Rectal smooth muscle tissue (tissue), 1 donor: ENCODE data around the gene PDE6C.

Source experiments
- H3K27ac ChIP-seq: one replicate; pipeline ENCODE4 v1.7.0; 2013; ENCODE audit warnings: low read depth, low read length, inconsistent platforms
- H3K27me3 ChIP-seq: one replicate; pipeline ENCODE4 v1.7.0; 2013; ENCODE audit warnings: low read length; ENCODE audit not compliant: control insufficient read depth, insufficient read depth
- H3K36me3 ChIP-seq: one replicate; pipeline ENCODE4 v1.7.0; 2013; ENCODE audit warnings: low read length; ENCODE audit not compliant: control insufficient read depth, insufficient read depth
- H3K4me1 ChIP-seq: one replicate; pipeline ENCODE4 v1.7.0; 2013; ENCODE audit warnings: low read length; ENCODE audit not compliant: control insufficient read depth, insufficient read depth
- H3K4me3 ChIP-seq: one replicate; pipeline ENCODE4 v1.7.0; 2013; ENCODE audit warnings: low read length
- H3K9ac ChIP-seq: one replicate; pipeline ENCODE4 v1.7.0; 2013; ENCODE audit warnings: low read length

The PDE6C gene

DNA sequence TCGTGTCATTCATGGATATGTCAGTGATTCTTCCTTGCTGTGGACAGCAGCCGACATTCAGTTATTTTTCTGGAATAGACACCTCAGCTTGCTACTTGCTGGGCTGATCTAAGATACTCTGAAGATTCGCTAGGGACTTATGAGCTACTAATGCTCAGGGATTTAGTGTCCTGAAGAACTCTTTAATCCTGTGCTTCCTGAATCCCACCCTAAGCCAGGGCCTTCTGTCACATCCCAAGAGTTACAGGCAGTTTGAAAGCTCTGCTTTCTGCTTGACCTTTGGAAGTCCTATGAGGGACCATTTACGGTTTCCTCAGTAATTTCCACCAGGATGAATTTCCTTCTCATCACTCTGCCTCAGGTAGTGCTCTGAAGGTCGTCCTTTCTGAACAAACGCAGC is at the start of gene PDE6C:
PDE6C (plus strand) TSS at position 227 of the 400 bp plus-strand sequence. CDS start 189 bp downstream, outside the sequence.
- Histone ChIP-seq H3K36me3 (no peaks in the 10 kb centered on the region), H3K4me3 (no peak within 1 kb of the TSS), H3K27ac (no peak within 1 kb of the TSS), H3K4me1 (no peaks in the 10 kb centered on the region), H3K27me3 (no peaks in the 10 kb centered on the region), H3K9ac (no peak within 1 kb of the TSS)

DNA sequence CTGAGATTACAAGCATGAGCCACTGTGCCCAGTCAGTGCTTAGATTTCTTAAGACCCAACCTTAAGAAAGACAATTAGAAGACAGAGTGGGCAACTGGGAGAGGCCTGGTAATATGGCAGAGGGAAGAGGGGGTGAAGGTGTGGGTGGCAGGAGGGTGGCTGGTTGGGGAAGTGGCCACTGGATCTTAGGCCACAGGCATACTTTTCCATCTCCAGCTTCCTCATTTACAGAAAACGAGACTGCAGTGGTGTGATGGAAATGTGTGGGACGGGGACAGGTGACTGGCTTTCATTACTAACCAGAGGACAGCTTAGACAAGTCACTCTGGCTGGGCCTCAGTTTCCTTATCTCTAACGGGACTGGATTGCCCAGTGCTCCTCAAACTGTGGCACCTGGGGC is 46.9 kb upstream of the PDE6C start:
- Histone ChIP-seq H3K27ac (no peak overlapping the region), H3K4me3 (no peak overlapping the region), H3K4me1 (no peaks in the 10 kb centered on the region), H3K36me3 (no peaks in the 10 kb centered on the region), H3K9ac (no peak overlapping the region), H3K27me3 (peaks cover 2% of the 10 kb centered on the region)

DNA sequence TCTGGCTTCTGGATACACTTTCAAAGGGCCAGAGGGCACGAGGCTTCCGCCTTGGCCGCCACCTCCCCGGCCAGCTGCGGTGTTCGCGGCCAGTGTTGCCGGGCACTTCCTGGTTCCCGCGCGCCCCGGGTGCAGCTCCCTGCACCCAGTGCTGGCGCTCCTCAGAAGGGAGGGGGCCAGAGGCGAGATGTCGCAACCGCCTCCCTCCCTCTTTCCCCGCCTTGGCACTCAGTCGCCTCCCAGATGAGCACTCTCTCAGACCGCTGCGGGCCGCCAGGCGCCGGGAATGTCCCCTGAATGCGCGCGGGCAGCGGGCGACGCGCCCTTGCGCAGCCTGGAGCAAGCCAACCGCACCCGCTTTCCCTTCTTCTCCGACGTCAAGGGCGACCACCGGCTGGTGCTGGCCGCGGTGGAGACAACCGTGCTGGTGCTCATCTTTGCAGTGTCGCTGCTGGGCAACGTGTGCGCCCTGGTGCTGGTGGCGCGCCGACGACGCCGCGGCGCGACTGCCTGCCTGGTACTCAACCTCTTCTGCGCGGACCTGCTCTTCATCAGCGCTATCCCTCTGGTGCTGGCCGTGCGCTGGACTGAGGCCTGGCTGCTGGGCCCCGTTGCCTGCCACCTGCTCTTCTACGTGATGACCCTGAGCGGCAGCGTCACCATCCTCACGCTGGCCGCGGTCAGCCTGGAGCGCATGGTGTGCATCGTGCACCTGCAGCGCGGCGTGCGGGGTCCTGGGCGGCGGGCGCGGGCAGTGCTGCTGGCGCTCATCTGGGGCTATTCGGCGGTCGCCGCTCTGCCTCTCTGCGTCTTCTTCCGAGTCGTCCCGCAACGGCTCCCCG is 45.7 kb upstream of the PDE6C start, which contains the start of gene FFAR4:
FFAR4 (plus strand) TSS at position 231 of the 842 bp plus-strand sequence; CDS start at position 287, 56 bp downstream.
- H3K36me3 ChIP-seq, result no peaks in the 10 kb centered on the region
- H3K27ac ChIP-seq, result no peak within 1 kb of the TSS
- H3K27me3 ChIP-seq, result peaks cover 2% of the 10 kb centered on the region
- H3K4me3 ChIP-seq, result peak within 1 kb of the TSS; percentile 38
- no peak within 1 kb of the TSS for H3K9ac ChIP-seq
- H3K4me1 ChIP-seq, result no peaks in the 10 kb centered on the region

DNA sequence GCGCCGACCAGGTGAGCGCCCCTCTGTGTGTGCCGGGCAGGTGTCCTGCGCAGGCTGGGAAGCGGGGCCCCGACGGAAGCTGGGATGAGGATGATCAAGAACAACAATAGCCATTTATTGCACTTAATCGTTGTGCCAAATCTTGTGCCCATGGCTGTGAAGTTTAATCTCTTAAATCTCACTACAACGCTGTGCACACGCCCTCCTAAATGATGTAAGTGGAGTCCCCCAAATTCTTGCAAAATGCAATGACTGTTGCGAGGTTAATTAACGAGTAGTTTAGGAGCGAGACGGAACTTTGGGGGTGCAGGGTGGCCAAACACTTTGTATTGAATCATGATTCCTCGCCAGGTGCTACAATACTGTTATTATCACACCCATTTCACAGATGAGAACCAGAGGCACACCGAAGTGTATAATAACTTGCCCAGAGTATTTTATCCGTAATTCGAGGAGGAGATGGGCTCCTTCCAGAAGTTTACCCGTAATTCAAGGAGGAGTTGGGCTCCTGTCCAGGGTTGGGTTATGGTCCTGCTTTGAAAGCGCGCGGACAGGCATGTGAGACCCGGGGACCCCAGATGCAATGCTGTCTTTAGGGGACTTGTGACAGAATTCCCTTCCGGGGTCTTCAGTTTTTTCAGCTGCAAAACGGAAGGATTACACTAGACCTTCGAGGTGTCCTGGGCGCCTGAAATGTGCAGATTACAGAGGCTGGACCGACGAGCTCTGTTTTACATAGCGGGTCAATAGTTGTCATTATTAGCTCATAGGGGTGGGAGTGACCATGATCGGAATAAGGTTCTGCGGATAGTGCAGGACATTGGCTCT is 44.8 kb upstream of the PDE6C start:
- no peak overlapping the region for H3K9ac ChIP-seq
- no peaks in the 10 kb centered on the region for H3K4me1 ChIP-seq
- peaks cover 2% of the 10 kb centered on the region for H3K27me3 ChIP-seq
- peak overlapping the region; percentile 38 for H3K4me3 ChIP-seq
- H3K27ac ChIP-seq, result no peak overlapping the region
- H3K36me3 ChIP-seq, result no peaks in the 10 kb centered on the region

DNA sequence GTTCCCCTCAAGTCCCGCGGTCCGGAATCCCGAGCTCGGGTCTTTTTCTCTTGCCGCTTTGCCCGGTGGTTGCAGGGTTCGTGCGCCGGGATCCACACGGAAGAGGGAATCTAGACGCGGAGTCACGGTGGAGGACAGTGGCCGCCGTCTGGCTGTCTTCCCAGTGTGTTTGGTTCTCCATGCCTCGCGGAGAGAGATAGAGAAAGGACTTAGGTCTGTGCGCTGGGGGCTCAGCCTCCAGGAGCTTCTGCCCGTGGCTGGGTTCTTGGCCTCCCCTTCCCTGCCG is 44.3 kb upstream of the PDE6C start:
- Histone ChIP-seq H3K27me3 (peaks cover 2% of the 10 kb centered on the region), H3K27ac (no peak overlapping the region), H3K4me1 (no peaks in the 10 kb centered on the region), H3K4me3 (peak overlapping the region; percentile 28), H3K36me3 (no peaks in the 10 kb centered on the region), H3K9ac (no peak overlapping the region)

DNA sequence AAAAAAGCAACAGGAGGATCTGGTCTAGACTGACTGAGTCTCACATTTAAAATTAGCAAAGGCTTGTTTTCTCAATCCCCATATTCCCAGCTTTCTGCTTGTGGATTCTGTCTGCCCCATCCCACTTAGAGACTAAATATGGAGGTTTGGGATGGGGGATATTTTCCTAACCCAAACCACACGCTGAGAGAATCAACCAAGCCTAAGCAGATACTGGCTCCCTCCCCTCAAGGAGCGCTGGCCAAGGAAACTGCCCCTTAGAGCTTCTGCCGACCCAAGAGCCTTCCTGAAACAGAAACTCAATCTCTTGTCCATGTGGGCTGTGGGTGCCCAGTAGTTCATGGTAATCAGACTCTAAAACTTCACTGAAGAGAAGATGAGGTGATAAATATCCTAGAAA is 42.0 kb upstream of the PDE6C start:
- H3K4me3 ChIP-seq, result no peak overlapping the region
- no peaks in the 10 kb centered on the region for H3K36me3 ChIP-seq
- no peak overlapping the region for H3K27ac ChIP-seq
- H3K27me3 ChIP-seq, result peaks cover 2% of the 10 kb centered on the region
- no peak overlapping the region for H3K9ac ChIP-seq
- H3K4me1 ChIP-seq, result no peaks in the 10 kb centered on the region

DNA sequence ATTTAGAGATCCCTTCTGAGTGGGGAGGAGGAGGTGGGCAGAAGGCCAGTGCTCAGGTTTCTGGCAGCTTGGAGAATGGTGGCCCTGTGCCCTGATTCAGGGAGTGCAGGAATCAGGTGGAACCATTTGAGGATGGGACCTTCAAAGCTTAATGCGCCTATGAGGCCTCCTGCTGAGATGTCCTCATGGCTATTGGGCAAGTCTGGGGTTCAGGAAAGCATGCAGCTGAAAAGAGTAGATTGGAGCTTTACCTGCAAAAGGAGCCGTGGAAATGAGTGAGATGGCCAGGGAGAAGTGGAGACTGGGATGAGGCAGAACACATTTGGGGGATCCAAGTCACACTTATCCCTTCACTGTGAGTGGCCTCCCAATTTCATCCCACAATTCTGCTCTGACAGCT is 39.7 kb upstream of the PDE6C start:
- Histone ChIP-seq H3K9ac (no peak overlapping the region), H3K4me1 (no peaks in the 10 kb centered on the region), H3K27ac (no peak overlapping the region), H3K36me3 (no peaks in the 10 kb centered on the region), H3K27me3 (no peaks in the 10 kb centered on the region), H3K4me3 (no peak overlapping the region)

DNA sequence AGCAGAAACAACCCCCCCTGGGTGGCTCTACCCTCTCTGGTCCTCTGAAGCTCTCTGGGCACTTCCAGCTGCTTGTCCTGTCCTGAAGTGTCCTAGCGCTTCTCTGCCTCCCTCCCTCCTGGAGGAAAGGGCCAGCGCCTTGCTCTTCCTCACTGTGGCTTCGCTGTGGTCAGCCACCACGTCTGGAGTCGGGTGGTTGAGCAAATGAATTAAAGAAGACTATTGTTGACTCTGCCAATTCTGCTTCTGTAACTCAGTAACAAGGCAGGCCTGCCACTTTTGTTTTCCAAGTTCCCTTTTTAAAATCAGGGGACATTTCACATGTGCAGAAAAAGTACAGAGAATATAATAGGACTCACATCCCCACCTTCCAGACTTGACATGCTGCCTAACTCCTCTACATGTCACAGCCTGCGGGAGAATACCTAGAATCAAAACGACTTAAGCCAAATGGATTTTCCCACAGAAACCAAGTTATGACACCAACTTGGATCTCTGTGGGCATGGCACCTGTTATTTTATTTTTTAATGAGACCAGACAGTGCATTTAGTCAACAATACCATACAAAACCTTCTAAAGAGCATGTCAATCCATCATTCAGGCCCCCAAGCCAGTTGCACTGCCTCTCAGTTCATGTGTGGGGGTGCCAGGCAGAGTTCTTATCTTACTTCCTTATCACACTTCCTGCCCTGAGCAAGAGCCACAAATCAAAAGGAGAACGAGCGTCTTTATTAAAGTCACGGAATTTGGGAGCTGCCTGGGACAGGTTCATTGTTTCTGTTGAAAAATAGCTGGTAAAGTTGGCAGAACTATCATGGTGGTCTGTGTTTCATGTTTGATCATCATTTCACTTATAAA is 39.1 kb upstream of the PDE6C start:
- Histone ChIP-seq H3K27me3 (no peaks in the 10 kb centered on the region), H3K4me1 (no peaks in the 10 kb centered on the region), H3K36me3 (no peaks in the 10 kb centered on the region), H3K27ac (no peak overlapping the region), H3K4me3 (no peak overlapping the region), H3K9ac (no peak overlapping the region)

DNA sequence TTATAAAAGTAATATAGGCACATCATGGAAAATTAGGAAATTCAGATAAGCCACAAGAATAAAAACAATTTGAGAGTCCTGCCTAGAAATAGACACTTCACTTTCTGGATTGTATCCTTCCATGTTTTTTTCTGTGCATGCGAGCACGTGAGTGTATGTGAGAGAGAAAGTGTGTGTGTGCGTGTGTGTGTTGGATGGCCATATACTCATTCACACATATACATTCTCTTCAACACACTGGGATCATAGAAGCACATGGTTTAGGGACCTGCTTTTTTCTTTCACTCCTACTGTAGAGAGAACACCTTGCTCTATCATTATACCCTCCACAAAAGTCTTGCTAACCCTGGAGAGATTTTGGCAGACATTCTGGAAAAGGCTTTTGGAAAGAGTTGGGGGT is 38.4 kb upstream of the PDE6C start:
- H3K27ac ChIP-seq, result no peak overlapping the region
- H3K4me3 ChIP-seq, result no peak overlapping the region
- no peaks in the 10 kb centered on the region for H3K27me3 ChIP-seq
- H3K36me3 ChIP-seq, result no peaks in the 10 kb centered on the region
- no peak overlapping the region for H3K9ac ChIP-seq
- H3K4me1 ChIP-seq, result no peaks in the 10 kb centered on the region

DNA sequence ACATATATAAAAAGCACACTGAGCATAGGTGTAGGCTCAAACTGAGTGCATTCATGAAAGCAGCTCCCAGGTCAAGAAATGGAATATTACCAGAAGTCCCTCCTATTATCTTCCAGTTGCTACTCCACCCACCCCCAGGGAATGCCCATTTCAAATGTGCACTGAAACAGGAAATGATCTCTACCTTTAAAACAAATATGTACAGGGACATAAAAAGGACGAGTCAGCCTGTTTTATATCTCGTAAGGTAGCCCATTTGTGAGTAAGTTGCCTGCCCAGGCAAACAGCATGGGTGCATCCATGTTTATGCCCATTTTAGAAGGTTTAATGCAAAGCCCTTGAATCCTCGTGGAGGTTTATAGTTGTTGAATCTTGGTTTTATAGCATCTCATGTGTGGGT is 35.4 kb upstream of the PDE6C start:
- H3K27ac ChIP-seq, result no peak overlapping the region
- H3K27me3 ChIP-seq, result no peaks in the 10 kb centered on the region
- no peak overlapping the region for H3K9ac ChIP-seq
- H3K4me3 ChIP-seq, result no peak overlapping the region
- no peaks in the 10 kb centered on the region for H3K4me1 ChIP-seq
- no peaks in the 10 kb centered on the region for H3K36me3 ChIP-seq

DNA sequence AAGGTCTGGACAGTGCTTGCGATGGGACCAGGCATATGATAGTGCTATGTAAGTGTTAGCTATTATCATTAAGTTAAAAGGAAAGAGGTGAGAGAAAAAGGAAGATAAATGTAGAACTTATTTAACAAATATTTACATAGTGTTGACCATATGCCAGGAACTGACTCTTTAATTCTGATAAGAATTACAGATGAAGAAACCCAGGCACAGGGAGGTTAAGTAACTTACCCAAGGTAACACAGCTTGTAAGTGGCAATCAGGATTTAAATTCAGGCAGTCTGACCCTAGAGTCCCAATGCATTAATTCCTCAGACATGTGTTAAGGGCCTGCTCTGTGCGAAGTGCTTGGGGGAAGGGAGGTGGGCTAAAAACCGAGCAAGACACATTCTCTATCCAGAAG is 34.8 kb upstream of the PDE6C start:
- Histone ChIP-seq H3K36me3 (no peaks in the 10 kb centered on the region), H3K9ac (no peak overlapping the region), H3K27me3 (no peaks in the 10 kb centered on the region), H3K4me1 (no peaks in the 10 kb centered on the region), H3K27ac (no peak overlapping the region), H3K4me3 (no peak overlapping the region)

DNA sequence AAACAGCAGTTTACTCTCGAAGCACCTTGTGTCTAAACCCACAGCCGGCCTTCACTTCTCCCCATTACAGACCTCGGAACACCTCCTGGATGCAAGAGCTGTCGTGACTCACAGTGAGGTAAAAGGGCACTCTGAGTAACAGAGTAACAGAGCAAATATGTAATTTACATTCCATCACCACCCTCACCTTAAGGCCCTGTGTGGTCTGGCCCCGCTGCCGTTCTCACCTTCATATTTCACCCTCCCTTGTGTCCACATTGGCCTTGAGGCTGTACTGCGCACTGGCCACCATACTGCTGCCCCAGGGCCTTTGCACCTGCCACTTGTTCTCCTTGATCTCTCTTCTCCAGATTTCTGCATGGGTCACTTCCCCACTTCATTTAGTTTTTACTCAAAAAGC is 33.2 kb upstream of the PDE6C start:
- H3K27me3 ChIP-seq, result no peaks in the 10 kb centered on the region
- H3K9ac ChIP-seq, result no peak overlapping the region
- no peaks in the 10 kb centered on the region for H3K36me3 ChIP-seq
- no peaks in the 10 kb centered on the region for H3K4me1 ChIP-seq
- H3K4me3 ChIP-seq, result no peak overlapping the region
- H3K27ac ChIP-seq, result no peak overlapping the region
